ENCODE measurements around the gene MAP2K3. TPM values are rescaled to one million over a fixed set of nuclear protein-coding genes. Genes with fewer than 3 reads are reported as not detected.
"Not testable (repeated sequence)": the region's sequence is repeated elsewhere in the genome, so short reads cannot be mapped to it uniquely, and the experiment has no call there.

The MAP2K3 gene
- polyA plus RNA-seq, 3 donors, result 107 to 166 (median 164) TPM

DNA sequence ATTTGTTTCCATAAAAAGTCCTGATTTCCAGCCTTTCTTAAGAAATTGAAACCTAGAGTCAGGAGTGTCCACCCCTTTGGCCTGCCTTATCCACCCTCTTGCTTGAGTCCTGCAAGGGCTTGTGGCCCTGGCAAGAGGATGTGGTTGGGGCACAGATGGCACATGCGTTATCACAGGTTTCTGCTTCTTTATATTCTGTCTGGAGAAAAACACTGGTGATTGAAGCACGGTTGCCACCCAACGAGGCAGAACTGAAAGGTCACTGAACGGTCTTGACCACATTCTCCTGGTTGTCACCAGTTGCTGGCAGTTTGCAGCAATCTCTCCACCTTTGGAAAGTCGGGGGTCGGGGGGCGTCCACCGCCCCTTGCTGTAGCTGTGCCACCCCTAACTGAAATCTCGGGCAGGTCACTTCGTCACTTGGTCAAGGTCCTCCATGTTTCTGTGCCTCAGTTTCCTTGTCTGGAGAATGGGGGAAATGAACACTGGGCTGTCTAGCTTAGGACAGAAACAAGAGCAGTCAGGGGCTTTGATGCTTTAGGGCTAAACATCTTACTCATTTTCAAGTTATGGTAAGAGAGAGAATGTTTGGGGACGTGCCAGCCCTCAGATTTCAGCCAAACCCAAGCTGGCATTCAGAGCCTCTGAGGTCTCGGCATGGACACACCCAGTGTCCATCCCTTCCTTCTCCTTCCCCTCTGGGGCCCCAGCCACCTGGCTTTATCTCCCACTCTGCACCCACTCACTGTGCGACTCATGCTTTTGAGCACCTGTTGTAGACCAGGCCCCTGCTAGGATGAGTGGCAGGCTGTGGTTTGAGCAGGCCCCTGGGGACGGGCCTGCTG lies 63.8 kb downstream of the MAP2K3 start:
- H3K27ac ChIP-seq (ENCODE audit: low read depth in 1 of 2, low read length in 2 of 2); H3K4me1 Mint-ChIP-seq; H3K4me3 ChIP-seq (replicated peaks in 1 of 3; ENCODE audit: low read depth in 2 of 3, low read length in 3 of 3); H3K27me3 ChIP-seq (ENCODE audit: control insufficient read depth in 2 of 2, insufficient read depth in 2 of 2, low read length in 2 of 2); H3K79me2 ChIP-seq (ENCODE audit: insufficient read depth, low read length); H3K36me3 Mint-ChIP-seq; DNase-seq; H3K4me3 Mint-ChIP-seq; H3K36me3 ChIP-seq (replicated peaks in 1 of 2; ENCODE audit: control insufficient read depth in 1 of 2, insufficient read depth in 2 of 2, low read length in 2 of 2); H2AFZ ChIP-seq (ENCODE audit: insufficient read depth, low read depth, low read length, poor library complexity, severe bottlenecking); H3K9ac ChIP-seq (ENCODE audit: insufficient read depth, low read length, poor library complexity, severe bottlenecking); intact Hi-C loops (cut with micrococcal nuclease); H3K4me2 ChIP-seq (replicated peaks; ENCODE audit: extremely low read depth, low read length, poor library complexity, severe bottlenecking); H3K27me3 Mint-ChIP-seq (ENCODE audit: low read depth in 3 of 3); H4K20me1 ChIP-seq (ENCODE audit: insufficient read depth, low read length); H3K4me1 ChIP-seq (ENCODE audit: control insufficient read depth in 1 of 2, insufficient read depth in 2 of 2, low read length in 2 of 2); H3K9me3 ChIP-seq (replicated peaks in 1 of 2; ENCODE audit: control insufficient read depth in 1 of 2, insufficient read depth in 1 of 2, low read length in 2 of 2); H3K9me3 Mint-ChIP-seq: not testable (repeated sequence)
- H3K27ac Mint-ChIP-seq, result peak overlapping the region in 6 of 7 donors; percentile 20 to 90 (median 72)
- WGBS (ENCODE audit: insufficient coverage), result no CpG with 5 or more reads among the region's 14 CpGs

GRCh38 chr17:21348926-21349261 lies 64.4 kb downstream of the MAP2K3 start:
- WGBS (ENCODE audit: insufficient coverage), result no CpG with 5 or more reads among the region's 7 CpGs
- intact Hi-C loops (cut with micrococcal nuclease), result not testable (repeated sequence)

GRCh38 chr17:21349358-21350050 lies 65.0 kb downstream of the MAP2K3 start:
- H3K27me3 ChIP-seq (ENCODE audit: control insufficient read depth in 2 of 2, insufficient read depth in 2 of 2, low read length in 2 of 2); H3K36me3 ChIP-seq (replicated peaks in 1 of 2; ENCODE audit: control insufficient read depth in 1 of 2, insufficient read depth in 2 of 2, low read length in 2 of 2); H3K36me3 Mint-ChIP-seq; H3K27ac ChIP-seq (ENCODE audit: low read depth in 1 of 2, low read length in 2 of 2); H3K4me3 ChIP-seq (replicated peaks in 1 of 3; ENCODE audit: low read depth in 2 of 3, low read length in 3 of 3); DNase-seq; H3K4me3 Mint-ChIP-seq; intact Hi-C loops (cut with micrococcal nuclease); H3K4me2 ChIP-seq (replicated peaks; ENCODE audit: extremely low read depth, low read length, poor library complexity, severe bottlenecking); H2AFZ ChIP-seq (ENCODE audit: insufficient read depth, low read depth, low read length, poor library complexity, severe bottlenecking); H3K9me3 ChIP-seq (replicated peaks in 1 of 2; ENCODE audit: control insufficient read depth in 1 of 2, insufficient read depth in 1 of 2, low read length in 2 of 2); H3K4me1 Mint-ChIP-seq; H3K79me2 ChIP-seq (ENCODE audit: insufficient read depth, low read length); H3K9ac ChIP-seq (ENCODE audit: insufficient read depth, low read length, poor library complexity, severe bottlenecking); H3K4me1 ChIP-seq (ENCODE audit: control insufficient read depth in 1 of 2, insufficient read depth in 2 of 2, low read length in 2 of 2); H4K20me1 ChIP-seq (ENCODE audit: insufficient read depth, low read length); H3K9me3 Mint-ChIP-seq: not testable (repeated sequence)
- peak overlapping the region in 1 of 7 donors; percentile 25 for H3K27ac Mint-ChIP-seq
- H3K27me3 Mint-ChIP-seq (ENCODE audit: low read depth in 3 of 3), result peaks cover 0 to 11% (median 3%) of the 10 kb centered on the region in 3 donors
- 67% methylated on average over 2 of the region's 6 CpGs for WGBS (ENCODE audit: insufficient coverage)

More at GRCh38 chr17:21348926-21349261, 64.4 kb downstream of the MAP2K3 start:
- H3K4me3 ChIP-seq (replicated peaks in 1 of 3; ENCODE audit: low read depth in 2 of 3, low read length in 3 of 3); H3K9me3 Mint-ChIP-seq; H3K4me1 ChIP-seq (ENCODE audit: control insufficient read depth in 1 of 2, insufficient read depth in 2 of 2, low read length in 2 of 2); H3K9ac ChIP-seq (ENCODE audit: insufficient read depth, low read length, poor library complexity, severe bottlenecking); H2AFZ ChIP-seq (ENCODE audit: insufficient read depth, low read depth, low read length, poor library complexity, severe bottlenecking); H3K4me3 Mint-ChIP-seq; H3K4me1 Mint-ChIP-seq; H3K36me3 Mint-ChIP-seq; H3K27me3 Mint-ChIP-seq (ENCODE audit: low read depth in 3 of 3); H3K4me2 ChIP-seq (replicated peaks; ENCODE audit: extremely low read depth, low read length, poor library complexity, severe bottlenecking); H3K27me3 ChIP-seq (ENCODE audit: control insufficient read depth in 2 of 2, insufficient read depth in 2 of 2, low read length in 2 of 2); H3K36me3 ChIP-seq (replicated peaks in 1 of 2; ENCODE audit: control insufficient read depth in 1 of 2, insufficient read depth in 2 of 2, low read length in 2 of 2); H3K27ac ChIP-seq (ENCODE audit: low read depth in 1 of 2, low read length in 2 of 2); H3K27ac Mint-ChIP-seq; H3K79me2 ChIP-seq (ENCODE audit: insufficient read depth, low read length); H3K9me3 ChIP-seq (replicated peaks in 1 of 2; ENCODE audit: control insufficient read depth in 1 of 2, insufficient read depth in 1 of 2, low read length in 2 of 2); DNase-seq; H4K20me1 ChIP-seq (ENCODE audit: insufficient read depth, low read length): not testable (repeated sequence)

GRCh38 chr17:21350495-21350894 lies 66.0 kb downstream of the MAP2K3 start:
- intact Hi-C loops (cut with micrococcal nuclease); H3K9me3 Mint-ChIP-seq; H3K27ac Mint-ChIP-seq; H3K4me2 ChIP-seq (replicated peaks; ENCODE audit: extremely low read depth, low read length, poor library complexity, severe bottlenecking); H3K4me3 ChIP-seq (replicated peaks in 1 of 3; ENCODE audit: low read depth in 2 of 3, low read length in 3 of 3); DNase-seq; H3K9me3 ChIP-seq (replicated peaks in 1 of 2; ENCODE audit: control insufficient read depth in 1 of 2, insufficient read depth in 1 of 2, low read length in 2 of 2); H3K4me3 Mint-ChIP-seq; H3K27me3 ChIP-seq (ENCODE audit: control insufficient read depth in 2 of 2, insufficient read depth in 2 of 2, low read length in 2 of 2); H2AFZ ChIP-seq (ENCODE audit: insufficient read depth, low read depth, low read length, poor library complexity, severe bottlenecking); H3K4me1 Mint-ChIP-seq; H3K4me1 ChIP-seq (ENCODE audit: control insufficient read depth in 1 of 2, insufficient read depth in 2 of 2, low read length in 2 of 2); H4K20me1 ChIP-seq (ENCODE audit: insufficient read depth, low read length); H3K9ac ChIP-seq (ENCODE audit: insufficient read depth, low read length, poor library complexity, severe bottlenecking); H3K79me2 ChIP-seq (ENCODE audit: insufficient read depth, low read length); H3K36me3 ChIP-seq (replicated peaks in 1 of 2; ENCODE audit: control insufficient read depth in 1 of 2, insufficient read depth in 2 of 2, low read length in 2 of 2); H3K27ac ChIP-seq (ENCODE audit: low read depth in 1 of 2, low read length in 2 of 2); H3K36me3 Mint-ChIP-seq: not testable (repeated sequence)
- H3K27me3 Mint-ChIP-seq (ENCODE audit: low read depth in 3 of 3), result peaks cover 0 to 11% (median 3%) of the 10 kb centered on the region in 3 donors
- WGBS (ENCODE audit: insufficient coverage), result 85% methylated on average over 10 of the region's 19 CpGs
